Tibial nerve (tissue), 4 donors: ENCODE measurements around the gene FXYD3. TPM values are rescaled to one million over a fixed set of nuclear protein-coding genes. Genes with fewer than 3 reads are reported as not detected.

Experiments used
- DNase-seq, 2 donors: peaks; one replicate each; pipeline ENCODE4 v3.0.0-alpha.2; 2019; ENCODE audit warnings: low spot score in 2 of 2
- H3K27ac ChIP-seq, 4 donors: fragments of 200-600 bp; sonication (generic) in 3 of 4; one replicate each; pipeline ENCODE4 v1.5.1; 2017 to 2019; ENCODE audit warnings: mild to moderate bottlenecking in 1 of 4
- H3K27me3 ChIP-seq, 2 donors: fragments of 200-600 bp; sonication (generic) in 1 of 2; one replicate each; pipeline versions ENCODE4 v1.5.1 to v1.6.0; 2017 to 2019
- H3K36me3 ChIP-seq, 3 donors: fragments of 200-600 bp; sonication (generic); one replicate each; pipeline ENCODE4 v1.5.1; 2018 to 2019
- H3K4me1 ChIP-seq, 4 donors: fragments of 200-600 bp; sonication (generic) in 3 of 4; one replicate each; pipeline ENCODE4 v1.5.1; 2017 to 2019
- H3K4me3 ChIP-seq, 4 donors: fragments of 200-600 bp; sonication (generic) in 3 of 4; one replicate each; pipeline ENCODE4 v1.5.1; 2017 to 2019; ENCODE audit warnings: mild to moderate bottlenecking in 1 of 4, moderate library complexity in 1 of 4
- H3K9me3 ChIP-seq, 4 donors: fragments of 200-600 bp; sonication (generic) in 3 of 4; one replicate each; pipeline ENCODE4 v1.5.1; 2017 to 2019
- CTCF ChIP-seq, 5 experiments: fragments of 200-600 bp in 3 of 5; fragments of 450-650 bp in 2 of 5; sonication (generic) in 3 of 5; IDR thresholded peaks; one replicate each; pipeline ENCODE4 v1.5.1; 2016 to 2019; ENCODE audit warnings: antibody characterized with exemption in 5 of 5, mild to moderate bottlenecking in 3 of 5, moderate library complexity in 2 of 5
- EP300 ChIP-seq, 2 donors: sonication (generic); formaldehyde crosslinking; IDR thresholded peaks; one replicate each; pipeline ENCODE4 v1.6.1; 2017; ENCODE audit warnings: antibody characterized with exemption in 2 of 2, mild to moderate bottlenecking in 1 of 2
- POLR2A ChIP-seq, 2 donors: fragments of 450-650 bp; IDR thresholded peaks; one replicate each; pipeline ENCODE4 v1.6.1; 2017; ENCODE audit warnings: antibody characterized with exemption in 2 of 2, mild to moderate bottlenecking in 2 of 2, moderate library complexity in 2 of 2
- WGBS, 2 donors: methylation state at CpG; one replicate each; pipeline ENCODE4 v1.1.5; 2018; 5-methylcytosine and 5-hydroxymethylcytosine counted together
- total RNA-seq, 4 donors: library from RNA; depleted of rRNA; stranded (reverse); fragments of >200 nt; gene quantifications; one replicate each; pipeline ENCODE4 v1.1.0, GENCODE V29; 2016

The FXYD3 gene
- total RNA-seq, 4 donors from 2014 or later = 10.8 to 33.9 (median 16.6) TPM

GRCh38 chr19:35123573-35123972 lies 8.0 kb downstream of the FXYD3 start:
- no peak for TF ChIP-seq CTCF (IDR thresholded peaks at IDR 0.05)
- peak in 1 of 2 donors; percentile 74 for TF ChIP-seq EP300 (IDR thresholded peaks at IDR 0.05)
- peak overlapping the region in 2 of 4 donors; percentile 56 to 58 for H3K4me3 ChIP-seq
- 28 to 31% methylated on average over 5 of the region's 5 CpGs for WGBS, 2 donors
- peaks cover 0 to 92% (median 70%) of the 10 kb centered on the region in 4 donors for H3K4me1 ChIP-seq
- no peaks in the 10 kb centered on the region for H3K36me3 ChIP-seq
- H3K27ac ChIP-seq = peak overlapping the region; percentile 82 to 99 (median 90)
- no peaks in the 10 kb centered on the region for H3K9me3 ChIP-seq
- DNase-seq = peak; percentile 65 to 67
- no peaks in the 10 kb centered on the region for H3K27me3 ChIP-seq

- Histone ChIP-seq H3K4me1 (peaks cover 0 to 85% (median 67%) of the 10 kb centered on the region in 4 donors), H3K36me3 (no peaks in the 10 kb centered on the region), H3K9me3 (no peaks in the 10 kb centered on the region), H3K27me3 (no peaks in the 10 kb centered on the region), H3K27ac (peak overlapping the region; percentile 82 to 99 (median 90)), H3K4me3 (peak overlapping the region; percentile 33 to 58 (median 46))
- WGBS, 2 donors = 4 to 13% methylated on average over 24 to 41 of the region's 42 CpGs
- peak; percentile 92 to 99 for TF ChIP-seq POLR2A (IDR thresholded peaks at IDR 0.05)
- TF ChIP-seq CTCF (IDR thresholded peaks at IDR 0.05) = peak in 2 of 5 experiments; percentile 26 to 50
- peak; percentile 68 to 100 for TF ChIP-seq EP300 (IDR thresholded peaks at IDR 0.05)
- peak; percentile 93 to 96 for DNase-seq
Observed at GRCh38 chr19:35124098-35125060, 8.8 kb downstream of the FXYD3 start.

GRCh38 chr19:35125270-35125717 lies 9.7 kb downstream of the FXYD3 start:
- Histone ChIP-seq H3K9me3 (no peaks in the 10 kb centered on the region), H3K27ac (peak overlapping the region; percentile 82 to 99 (median 90)), H3K4me1 (peaks cover 0 to 85% (median 63%) of the 10 kb centered on the region in 4 donors), H3K36me3 (peaks cover 0 to 1% (median 0%) of the 10 kb centered on the region in 3 donors), H3K27me3 (no peaks in the 10 kb centered on the region), H3K4me3 (peak overlapping the region in 3 of 4 donors; percentile 27 to 56 (median 37))
- no peak for TF ChIP-seq POLR2A (IDR thresholded peaks at IDR 0.05)
- TF ChIP-seq CTCF (IDR thresholded peaks at IDR 0.05) = no peak
- no peak for TF ChIP-seq EP300 (IDR thresholded peaks at IDR 0.05)
- 56 to 72% methylated on average over 10 to 19 of the region's 19 CpGs for WGBS, 2 donors
- DNase-seq = no peak

GRCh38 chr19:35125749-35126623 lies 10.4 kb downstream of the FXYD3 start:
- Histone ChIP-seq H3K27ac (peak overlapping the region; percentile 82 to 99 (median 90)), H3K27me3 (no peaks in the 10 kb centered on the region), H3K4me3 (peak overlapping the region; percentile 7 to 27 (median 18)), H3K9me3 (no peaks in the 10 kb centered on the region), H3K36me3 (peaks cover 0 to 8% (median 0%) of the 10 kb centered on the region in 3 donors), H3K4me1 (peaks cover 0 to 85% (median 56%) of the 10 kb centered on the region in 4 donors)
- WGBS, 2 donors = 47 to 62% methylated on average over 19 to 21 of the region's 35 CpGs
- DNase-seq = no peak
- TF ChIP-seq POLR2A (IDR thresholded peaks at IDR 0.05) (no peak), EP300 (IDR thresholded peaks at IDR 0.05) (no peak), CTCF (IDR thresholded peaks at IDR 0.05) (no peak)
